22Rv1 (cell line): ENCODE data around the gene PTH2.

ENCODE experiments used
- CTCF ChIP-seq: fragments of 450-650 bp; IDR thresholded peaks from 2 replicates; pipeline ENCODE4 v1.5.1; 2017; ENCODE audit warnings: mild to moderate bottlenecking
- ZFX ChIP-seq: fragments of 450-650 bp; IDR thresholded peaks from 2 replicates; pipeline ENCODE4 v1.6.1; 2017; ENCODE audit warnings: antibody characterized with exemption, borderline replicate concordance

GRCh38 chr19:49441210-49441959 lies 18.1 kb upstream of the PTH2 start, which contains the start of gene SLC17A7:
- 0 out of 2 replicates have a peak, but pooled peaks have one; percentile 6 for TF ChIP-seq CTCF
- no peak for TF ChIP-seq ZFX
